ENCODE measurements around the gene TTLL5.

Gene TTLL5

GRCh38 chr14:75811872-75812499 lies 150.9 kb downstream of the TTLL5 start:
- Histone ChIP-seq H3K36me3 (ENCODE audit: control insufficient read depth, insufficient read depth, low read length) (peaks cover 13% of the 10 kb centered on the region), H3K4me1 (ENCODE audit: control insufficient read depth, insufficient read depth, low read length, poor library complexity, severe bottlenecking) (no peaks in the 10 kb centered on the region), H3K4me3 (ENCODE audit: extremely low read depth, insufficient read depth, low read length, poor library complexity, severe bottlenecking) (no peak overlapping the region), H3K9me3 (ENCODE audit: control insufficient read depth, low read length) (no peaks in the 10 kb centered on the region), H3K27ac (ENCODE audit: low read depth, low read length, severe bottlenecking) (no peak overlapping the region)
- WGBS, 2 experiments (ENCODE audit: insufficient coverage in 2 of 2), result 93% methylated on average over 6 to 7 of the region's 7 CpGs

DNA sequence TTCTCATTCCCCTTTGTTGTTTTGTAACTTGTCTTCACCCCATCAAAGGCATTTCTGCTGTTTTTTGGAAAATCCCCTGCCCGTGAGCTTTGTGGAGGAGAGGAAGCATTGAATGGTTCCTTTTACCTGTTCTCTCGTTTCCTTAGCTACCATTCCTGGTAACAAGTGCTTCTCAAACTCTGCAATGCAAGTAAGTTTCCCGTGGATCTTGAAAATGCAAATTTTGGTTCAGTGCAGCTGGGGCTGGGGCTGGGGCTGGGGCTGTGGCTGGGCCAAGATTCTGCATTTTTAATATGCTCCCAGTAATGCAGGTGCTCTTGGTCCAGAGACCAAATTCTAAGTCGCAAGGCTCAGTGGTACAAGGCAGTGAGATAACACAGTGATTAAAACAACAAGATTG lies 151.6 kb downstream of the TTLL5 start:
- H3K4me3 ChIP-seq (ENCODE audit: extremely low read depth, insufficient read depth, low read length, poor library complexity, severe bottlenecking), result no peak overlapping the region
- WGBS, 2 experiments (ENCODE audit: insufficient coverage in 2 of 2), result 65 to 86% methylated on average over 3 to 4 of the region's 4 CpGs

GRCh38 chr14:75820761-75821160 lies 159.7 kb downstream of the TTLL5 start:
- H3K36me3 ChIP-seq (ENCODE audit: control insufficient read depth, insufficient read depth, low read length), result peaks cover 32% of the 10 kb centered on the region
- no CpG with 5 or more reads among the region's 4 CpGs for WGBS, 2 experiments (ENCODE audit: insufficient coverage in 2 of 2)
- peaks cover 11% of the 10 kb centered on the region for H3K4me1 ChIP-seq (ENCODE audit: control insufficient read depth, insufficient read depth, low read length, poor library complexity, severe bottlenecking)
- no peak overlapping the region for H3K4me3 ChIP-seq (ENCODE audit: extremely low read depth, insufficient read depth, low read length, poor library complexity, severe bottlenecking)
- no peak overlapping the region for H3K27ac ChIP-seq (ENCODE audit: low read depth, low read length, severe bottlenecking)
- H3K9me3 ChIP-seq (ENCODE audit: control insufficient read depth, low read length), result no peaks in the 10 kb centered on the region

More for the DNA sequence above, 151.6 kb downstream of the TTLL5 start:
- peaks cover 10% of the 10 kb centered on the region for H3K36me3 ChIP-seq (ENCODE audit: control insufficient read depth, insufficient read depth, low read length)
- no peaks in the 10 kb centered on the region for H3K9me3 ChIP-seq (ENCODE audit: control insufficient read depth, low read length)
- H3K4me1 ChIP-seq (ENCODE audit: control insufficient read depth, insufficient read depth, low read length, poor library complexity, severe bottlenecking), result no peaks in the 10 kb centered on the region
- H3K27ac ChIP-seq (ENCODE audit: low read depth, low read length, severe bottlenecking), result no peak overlapping the region

GRCh38 chr14:75821831-75822521 lies 160.9 kb downstream of the TTLL5 start:
- H3K9me3 ChIP-seq (ENCODE audit: control insufficient read depth, low read length), result no peaks in the 10 kb centered on the region
- peaks cover 35% of the 10 kb centered on the region for H3K36me3 ChIP-seq (ENCODE audit: control insufficient read depth, insufficient read depth, low read length)
- no peak overlapping the region for H3K4me3 ChIP-seq (ENCODE audit: extremely low read depth, insufficient read depth, low read length, poor library complexity, severe bottlenecking)
- no peak overlapping the region for H3K27ac ChIP-seq (ENCODE audit: low read depth, low read length, severe bottlenecking)
- peaks cover 13% of the 10 kb centered on the region for H3K4me1 ChIP-seq (ENCODE audit: control insufficient read depth, insufficient read depth, low read length, poor library complexity, severe bottlenecking)
- 100% methylated on average over 1 of the region's 2 CpGs; no CpG with 5 or more reads in 1 of the 2 experiments for WGBS, 2 experiments (ENCODE audit: insufficient coverage in 2 of 2)

GRCh38 chr14:75822522-75823141 lies 161.6 kb downstream of the TTLL5 start:
- Histone ChIP-seq H3K4me3 (ENCODE audit: extremely low read depth, insufficient read depth, low read length, poor library complexity, severe bottlenecking) (no peak overlapping the region), H3K9me3 (ENCODE audit: control insufficient read depth, low read length) (no peaks in the 10 kb centered on the region), H3K27ac (ENCODE audit: low read depth, low read length, severe bottlenecking) (peak overlapping the region; percentile 31), H3K4me1 (ENCODE audit: control insufficient read depth, insufficient read depth, low read length, poor library complexity, severe bottlenecking) (peaks cover 13% of the 10 kb centered on the region), H3K36me3 (ENCODE audit: control insufficient read depth, insufficient read depth, low read length) (peaks cover 37% of the 10 kb centered on the region)
- 91 to 94% methylated on average over 5 to 6 of the region's 7 CpGs for WGBS, 2 experiments (ENCODE audit: insufficient coverage in 2 of 2)

- Histone ChIP-seq H3K4me1 (ENCODE audit: control insufficient read depth, insufficient read depth, low read length, poor library complexity, severe bottlenecking) (peaks cover 13% of the 10 kb centered on the region), H3K27ac (ENCODE audit: low read depth, low read length, severe bottlenecking) (peak overlapping the region; percentile 31), H3K36me3 (ENCODE audit: control insufficient read depth, insufficient read depth, low read length) (peaks cover 37% of the 10 kb centered on the region), H3K9me3 (ENCODE audit: control insufficient read depth, low read length) (no peaks in the 10 kb centered on the region), H3K4me3 (ENCODE audit: extremely low read depth, insufficient read depth, low read length, poor library complexity, severe bottlenecking) (no peak overlapping the region)
- 81 to 93% methylated on average over 2 to 3 of the region's 4 CpGs for WGBS, 2 experiments (ENCODE audit: insufficient coverage in 2 of 2)
Observed at GRCh38 chr14:75823334-75823733, 162.3 kb downstream of the TTLL5 start.

DNA sequence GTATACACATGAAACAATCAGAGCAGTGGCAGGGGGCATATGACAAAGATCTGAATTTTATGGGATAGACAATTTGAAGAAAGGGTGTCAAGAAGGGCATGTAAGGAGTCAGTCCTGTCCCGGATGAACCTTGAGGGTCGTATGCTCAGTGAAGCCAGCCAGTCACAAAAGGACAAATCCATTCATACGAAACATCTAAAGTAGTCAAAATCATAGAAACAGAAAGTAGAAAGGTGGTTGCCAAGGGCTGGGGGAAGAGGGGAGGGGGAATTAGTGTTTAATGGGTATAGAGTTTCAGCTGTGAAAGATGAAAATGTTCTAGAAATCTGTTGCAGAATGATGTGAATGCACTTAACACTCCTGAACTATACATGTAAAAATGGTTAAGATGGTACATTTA lies 163.3 kb downstream of the TTLL5 start:
- WGBS, 2 experiments (ENCODE audit: insufficient coverage in 2 of 2), result 100% methylated on average over 1 of the region's 3 CpGs; no CpG with 5 or more reads in 1 of the 2 experiments
- Histone ChIP-seq H3K4me1 (ENCODE audit: control insufficient read depth, insufficient read depth, low read length, poor library complexity, severe bottlenecking) (peaks cover 13% of the 10 kb centered on the region), H3K4me3 (ENCODE audit: extremely low read depth, insufficient read depth, low read length, poor library complexity, severe bottlenecking) (no peak overlapping the region), H3K27ac (ENCODE audit: low read depth, low read length, severe bottlenecking) (no peak overlapping the region), H3K9me3 (ENCODE audit: control insufficient read depth, low read length) (no peaks in the 10 kb centered on the region), H3K36me3 (ENCODE audit: control insufficient read depth, insufficient read depth, low read length) (peaks cover 37% of the 10 kb centered on the region)

DNA sequence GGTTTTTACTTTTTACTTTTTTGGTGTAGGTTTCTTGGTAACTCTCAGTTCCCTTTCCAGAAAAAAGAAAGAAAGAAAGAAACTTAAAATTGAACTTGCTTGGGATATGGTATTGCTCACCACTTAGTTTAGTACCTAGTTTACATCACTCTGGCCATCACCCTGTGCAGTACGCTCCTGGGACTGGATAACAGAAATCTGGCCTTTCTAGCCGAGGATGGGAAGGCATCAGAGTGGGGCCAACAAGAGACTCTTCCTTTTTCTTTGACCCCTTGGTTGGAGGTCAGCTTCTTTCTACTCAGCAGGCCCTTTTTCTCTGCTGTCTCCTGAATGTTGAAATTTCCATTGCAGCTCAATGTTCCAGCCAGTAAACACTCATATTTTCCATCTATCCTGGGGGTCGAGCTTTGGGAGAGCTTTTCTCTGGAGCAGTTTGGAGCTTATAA lies 164.1 kb downstream of the TTLL5 start:
- 86 to 90% methylated on average over 2 of the region's 3 CpGs for WGBS, 2 experiments (ENCODE audit: insufficient coverage in 2 of 2)
- H3K27ac ChIP-seq (ENCODE audit: low read depth, low read length, severe bottlenecking), result no peak overlapping the region
- no peak overlapping the region for H3K4me3 ChIP-seq (ENCODE audit: extremely low read depth, insufficient read depth, low read length, poor library complexity, severe bottlenecking)
- no peaks in the 10 kb centered on the region for H3K9me3 ChIP-seq (ENCODE audit: control insufficient read depth, low read length)
- peaks cover 13% of the 10 kb centered on the region for H3K4me1 ChIP-seq (ENCODE audit: control insufficient read depth, insufficient read depth, low read length, poor library complexity, severe bottlenecking)
- peaks cover 30% of the 10 kb centered on the region for H3K36me3 ChIP-seq (ENCODE audit: control insufficient read depth, insufficient read depth, low read length)

- WGBS, 2 experiments (ENCODE audit: insufficient coverage in 2 of 2), result 100% methylated on average over 1 of the region's 3 CpGs; no CpG with 5 or more reads in 1 of the 2 experiments
- H3K36me3 ChIP-seq (ENCODE audit: control insufficient read depth, insufficient read depth, low read length), result peaks cover 18% of the 10 kb centered on the region
- peaks cover 18% of the 10 kb centered on the region for H3K4me1 ChIP-seq (ENCODE audit: control insufficient read depth, insufficient read depth, low read length, poor library complexity, severe bottlenecking)
- no peaks in the 10 kb centered on the region for H3K9me3 ChIP-seq (ENCODE audit: control insufficient read depth, low read length)
- no peak overlapping the region for H3K4me3 ChIP-seq (ENCODE audit: extremely low read depth, insufficient read depth, low read length, poor library complexity, severe bottlenecking)
- no peak overlapping the region for H3K27ac ChIP-seq (ENCODE audit: low read depth, low read length, severe bottlenecking)
Observed at GRCh38 chr14:75826599-75826998, 165.6 kb downstream of the TTLL5 start.

DNA sequence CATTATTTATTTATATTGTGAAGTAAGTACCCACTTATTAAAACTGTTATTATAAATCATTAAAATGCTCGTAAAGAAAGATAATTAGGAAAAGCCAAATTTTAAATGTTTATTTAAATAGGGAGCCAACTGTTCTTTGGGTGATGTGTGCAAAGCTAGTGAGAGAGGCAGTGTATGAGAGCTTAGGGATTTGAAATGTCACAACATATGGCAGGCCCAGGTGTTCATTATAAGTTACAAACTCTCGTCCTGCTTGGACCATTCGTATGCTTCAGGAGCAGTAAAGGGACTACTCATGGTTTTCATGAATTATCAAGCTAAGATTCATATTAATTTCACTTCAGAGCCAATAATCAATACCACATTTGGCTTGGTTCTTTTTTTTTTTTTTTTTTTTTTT lies 166.3 kb downstream of the TTLL5 start:
- Histone ChIP-seq H3K27ac (ENCODE audit: low read depth, low read length, severe bottlenecking) (no peak overlapping the region), H3K36me3 (ENCODE audit: control insufficient read depth, insufficient read depth, low read length) (peaks cover 15% of the 10 kb centered on the region), H3K4me1 (ENCODE audit: control insufficient read depth, insufficient read depth, low read length, poor library complexity, severe bottlenecking) (peaks cover 18% of the 10 kb centered on the region), H3K4me3 (ENCODE audit: extremely low read depth, insufficient read depth, low read length, poor library complexity, severe bottlenecking) (no peak overlapping the region), H3K9me3 (ENCODE audit: control insufficient read depth, low read length) (no peaks in the 10 kb centered on the region)
- 90% methylated on average over 2 of the region's 3 CpGs; no CpG with 5 or more reads in 1 of the 2 experiments for WGBS, 2 experiments (ENCODE audit: insufficient coverage in 2 of 2)

Data from mesodermal cell (in vitro differentiated cells).